Fibroblast of villous mesenchyme (primary cell): ENCODE measurements around the gene LEPR. TPM values are rescaled to one million over a fixed set of nuclear protein-coding genes. Genes with fewer than 3 reads are reported as not detected.

Experiments used
- DNase-seq: peaks from one replicate; pipeline ENCODE4 v3.0.0-alpha.2; 2010; ENCODE audit warnings: low read depth
- H3K4me3 ChIP-seq: 2 replicates; pipeline ENCODE4 v1.5.1; 2011; ENCODE audit warnings: low read depth, mild to moderate bottlenecking, low read length
- CTCF ChIP-seq: IDR thresholded peaks from 2 replicates; pipeline ENCODE4 v1.5.1; 2012; ENCODE audit warnings: low read depth, mild to moderate bottlenecking, low read length; ENCODE audit not compliant: insufficient read depth
- total RNA-seq: library from RNA; depleted of rRNA; stranded (reverse); fragments of >200 nt; gene quantifications from 2 replicates; pipeline ENCODE4 v1.2.3, GENCODE V29; 2012

LEPR gene
- total RNA-seq, 1 donor: 92.8 TPM

- no peak for DNase-seq
- TF ChIP-seq CTCF: no peak
- H3K4me3 ChIP-seq: no peak overlapping the region
Measured at GRCh38 chr1:65398083-65398482, 22.4 kb upstream of the LEPR start.

GRCh38 chr1:65399003-65399402 lies 21.5 kb upstream of the LEPR start:
- TF ChIP-seq CTCF: no peak
- no peak overlapping the region for H3K4me3 ChIP-seq
- DNase-seq: no peak

GRCh38 chr1:65401612-65402011 lies 18.9 kb upstream of the LEPR start:
- no peak overlapping the region for H3K4me3 ChIP-seq
- no peak for TF ChIP-seq CTCF
- DNase-seq: no peak

- no peak for DNase-seq
- H3K4me3 ChIP-seq: no peak overlapping the region
- TF ChIP-seq CTCF: no peak
Measured at GRCh38 chr1:65404941-65405340, 15.5 kb upstream of the LEPR start.

GRCh38 chr1:65407877-65408276 lies 12.6 kb upstream of the LEPR start:
- TF ChIP-seq CTCF: no peak

GRCh38 chr1:65409314-65409713 lies 11.2 kb upstream of the LEPR start:
- no peak overlapping the region for H3K4me3 ChIP-seq
- DNase-seq: no peak
- TF ChIP-seq CTCF: no peak

More at GRCh38 chr1:65407877-65408276, 12.6 kb upstream of the LEPR start:
- DNase-seq: no peak
- no peak overlapping the region for H3K4me3 ChIP-seq

- no peak for TF ChIP-seq CTCF
- no peak for DNase-seq
- H3K4me3 ChIP-seq: no peak overlapping the region
Measured at GRCh38 chr1:65409816-65410326, 10.6 kb upstream of the LEPR start.
